DMS153 treated with DMSO at 0.1 percent for 48 hours (cell line): Measurements from ENCODE around the gene SLC9A8.
A peak's percentile ranks its signal among the peaks of the same experiment; 100 is the strongest.
"Not testable (repeated sequence)": the region's sequence is repeated elsewhere in the genome, so short reads cannot be mapped to it uniquely, and the experiment has no call there.

Source experiments
- DNase-seq: peaks from one replicate; lab custom pipeline; 2025; ENCODE audit not compliant: unreplicated experiment; lab: John Stamatoyannopoulos, UW

SLC9A8 gene

GRCh38 chr20:49846206-49846807 is 33.7 kb downstream of the SLC9A8 start:
- peak; percentile 31 for DNase-seq

GRCh38 chr20:49850463-49851230 is 38.0 kb downstream of the SLC9A8 start:
- DNase-seq = no peak

GRCh38 chr20:49851231-49851705 is 38.6 kb downstream of the SLC9A8 start:
- no peak for DNase-seq

- DNase-seq = no peak
Observed at GRCh38 chr20:49851991-49852390, 39.4 kb downstream of the SLC9A8 start.

GRCh38 chr20:49852522-49853080 is 40.0 kb downstream of the SLC9A8 start:
- DNase-seq = no peak

GRCh38 chr20:49853640-49854039 is 41.0 kb downstream of the SLC9A8 start:
- DNase-seq = no peak

- no peak for DNase-seq
Observed at GRCh38 chr20:49854190-49854875, 41.7 kb downstream of the SLC9A8 start.

- no peak for DNase-seq
Observed at GRCh38 chr20:49856904-49857303, 44.3 kb downstream of the SLC9A8 start.

GRCh38 chr20:49858076-49858585 is 45.5 kb downstream of the SLC9A8 start:
- no peak for DNase-seq

- no peak for DNase-seq
Observed at GRCh38 chr20:49859011-49859410, 46.4 kb downstream of the SLC9A8 start.

GRCh38 chr20:49859807-49860206 is 47.2 kb downstream of the SLC9A8 start:
- DNase-seq = no peak

GRCh38 chr20:49861232-49861631 is 48.6 kb downstream of the SLC9A8 start:
- DNase-seq = not testable (repeated sequence)

GRCh38 chr20:49862607-49863200 is 50.1 kb downstream of the SLC9A8 start:
- no peak for DNase-seq

GRCh38 chr20:49863666-49864065 is 51.0 kb downstream of the SLC9A8 start:
- no peak for DNase-seq

- DNase-seq = no peak
Observed at GRCh38 chr20:49865559-49865958, 52.9 kb downstream of the SLC9A8 start.

GRCh38 chr20:49866051-49866450 is 53.4 kb downstream of the SLC9A8 start:
- no peak for DNase-seq

GRCh38 chr20:49867453-49868215 is 55.0 kb downstream of the SLC9A8 start:
- DNase-seq = no peak

GRCh38 chr20:49868538-49868937 is 55.9 kb downstream of the SLC9A8 start:
- DNase-seq = no peak

- no peak for DNase-seq
Observed at GRCh38 chr20:49868964-49869363, 56.3 kb downstream of the SLC9A8 start.

GRCh38 chr20:49870261-49870660 is 57.6 kb downstream of the SLC9A8 start:
- DNase-seq = no peak
